Measurements from ENCODE around the gene ZNF598.

ZNF598 gene

DNA sequence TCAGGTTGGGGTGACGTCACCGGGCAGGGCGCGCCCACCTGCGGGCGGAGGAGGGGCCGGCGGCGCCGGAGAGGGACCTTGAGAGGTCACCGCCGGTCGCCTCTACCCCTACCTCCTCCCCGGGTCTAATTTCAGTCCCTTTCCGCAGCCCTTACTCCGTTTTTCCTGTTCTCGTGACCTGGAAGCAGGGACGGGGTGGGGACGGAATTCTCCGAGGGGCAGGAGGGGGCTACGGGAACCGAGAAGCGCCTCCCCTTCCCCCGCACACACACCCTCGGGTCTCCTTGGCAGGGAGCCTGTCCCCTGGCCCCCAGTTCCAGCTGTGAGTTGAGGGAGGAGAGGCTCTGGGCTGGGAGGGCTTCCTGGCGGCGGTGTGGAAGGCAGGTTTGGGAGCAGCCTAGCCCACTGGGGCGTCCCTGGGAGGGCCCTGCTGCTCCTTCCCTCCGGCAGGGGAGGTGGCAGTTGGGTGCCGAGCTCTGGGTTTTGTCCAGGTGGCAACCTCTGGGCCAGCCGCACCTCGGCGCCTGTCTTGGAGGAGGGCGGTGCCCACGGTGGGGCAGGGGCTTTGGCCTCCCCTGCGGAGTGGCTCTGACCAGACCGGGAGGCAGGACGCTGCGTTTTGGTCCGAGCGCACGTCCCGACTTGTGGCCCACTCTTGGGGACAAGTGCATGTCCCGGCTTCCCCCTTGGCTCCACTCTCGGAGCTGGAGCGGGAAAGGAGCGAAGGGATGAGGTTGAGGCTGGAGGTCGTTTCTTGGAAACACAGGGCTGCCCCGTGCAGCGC lies 19.1 kb downstream of the ZNF598 start:
- DNase-seq (ENCODE audit: low read depth in 2 of 2), result no peak

DNA sequence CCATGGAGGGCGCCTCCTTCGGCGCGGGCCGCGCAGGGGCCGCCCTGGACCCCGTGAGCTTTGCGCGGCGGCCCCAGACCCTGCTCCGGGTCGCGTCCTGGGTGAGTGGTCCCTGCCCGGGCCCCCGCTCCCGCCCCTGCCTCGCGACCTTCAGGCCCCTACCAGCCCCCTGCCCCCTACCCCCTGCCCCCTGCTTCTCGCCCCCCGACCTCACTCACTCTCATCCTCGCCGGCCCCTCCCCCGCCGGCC lies 19.6 kb downstream of the ZNF598 start:
- DNase-seq (ENCODE audit: low read depth in 2 of 2), result no peak

GRCh38 chr16:1989209-1990100 lies 20.2 kb downstream of the ZNF598 start, which contains the start of gene SYNGR3:
Gene SYNGR3, plus strand, starts transcription at chr16:1989970. Its CDS starts 133 bp downstream, at chr16:1990103.
- no peak for DNase-seq (ENCODE audit: low read depth in 2 of 2)

DNA sequence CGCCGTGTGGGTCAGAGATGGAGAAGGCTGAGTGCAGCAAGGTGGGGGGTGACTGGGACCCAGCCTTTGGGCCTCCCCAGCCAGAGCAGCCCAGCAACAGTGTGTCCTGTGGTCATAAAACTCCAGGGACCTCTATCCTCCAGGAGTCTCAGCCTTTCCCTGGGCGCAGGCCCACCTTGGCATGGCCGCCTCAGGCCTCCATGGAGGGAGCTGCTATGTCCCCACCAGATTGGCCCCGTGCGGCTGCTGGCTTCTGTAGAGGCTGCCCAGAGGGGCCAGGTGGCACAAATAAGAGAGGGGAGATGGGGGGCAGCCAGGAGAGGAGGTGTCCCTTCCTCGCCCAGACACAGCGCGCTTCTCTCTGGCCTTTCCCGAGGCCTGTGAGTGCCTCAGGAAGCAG lies 22.4 kb downstream of the ZNF598 start:
- DNase-seq (ENCODE audit: low read depth in 2 of 2), result no peak

GRCh38 chr16:1985466-1986150 lies 24.0 kb downstream of the ZNF598 start:
- no peak for DNase-seq (ENCODE audit: low read depth in 2 of 2)

GRCh38 chr16:1984347-1985225 lies 25.0 kb downstream of the ZNF598 start:
- no peak for DNase-seq (ENCODE audit: low read depth in 2 of 2)

DNA sequence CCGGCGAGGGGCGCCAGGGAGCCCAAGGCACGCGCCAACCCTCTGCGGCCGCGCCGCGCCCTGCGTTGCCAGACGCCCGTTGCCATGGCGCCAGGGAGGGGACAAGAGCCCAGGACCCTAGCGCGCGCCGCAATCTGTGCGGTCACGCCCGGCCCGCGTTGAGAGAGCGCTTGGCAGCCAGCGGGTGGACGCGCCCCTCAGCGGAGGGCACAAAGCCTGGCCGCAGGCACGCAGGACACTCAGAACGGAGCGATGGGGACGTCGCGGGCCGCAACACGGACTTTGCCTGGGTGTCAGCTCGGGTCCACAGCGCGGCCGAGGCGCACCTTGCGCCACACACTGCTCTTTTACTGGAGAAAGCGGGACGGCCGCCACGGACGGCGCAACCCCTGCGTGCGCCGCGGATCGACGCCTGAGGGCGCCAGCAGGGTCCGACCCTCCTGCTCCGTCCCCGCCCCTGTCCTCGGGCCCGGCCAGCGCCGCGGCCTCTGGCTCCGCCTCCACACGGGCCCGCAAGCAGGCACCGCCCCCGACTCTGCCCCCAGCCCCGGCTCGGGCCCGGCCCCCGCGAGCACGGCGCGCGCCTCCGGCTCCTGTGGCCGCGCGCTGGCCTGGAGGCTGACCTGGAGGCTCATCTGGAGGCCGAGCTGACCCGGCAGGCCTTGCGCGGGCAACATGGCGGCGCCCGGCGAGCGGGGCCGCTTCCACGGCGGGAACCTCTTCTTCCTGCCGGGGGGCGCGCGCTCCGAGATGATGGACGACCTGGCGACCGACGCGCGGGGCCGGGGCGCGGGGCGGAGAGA lies 25.9 kb downstream of the ZNF598 start, which contains the start of gene GFER:
TSS of gene GFER (plus strand) at position 650 of the 803 bp plus-strand sequence. CDS start at position 676, 26 bp downstream.
- DNase-seq (ENCODE audit: low read depth in 2 of 2), result peak; percentile 70 to 73

- no peak for DNase-seq (ENCODE audit: low read depth in 2 of 2)
Measured at GRCh38 chr16:1982991-1983543, 26.6 kb downstream of the ZNF598 start.

- DNase-seq (ENCODE audit: low read depth in 2 of 2), result no peak
Measured at GRCh38 chr16:1982013-1982433, 27.6 kb downstream of the ZNF598 start.

GRCh38 chr16:1981398-1981836 lies 28.2 kb downstream of the ZNF598 start, which contains the start of gene NOXO1:
Gene NOXO1, minus strand, starts transcription at chr16:1981469. Its CDS starts 290 bp downstream, at chr16:1981179.
- DNase-seq (ENCODE audit: low read depth in 2 of 2), result no peak

DNA sequence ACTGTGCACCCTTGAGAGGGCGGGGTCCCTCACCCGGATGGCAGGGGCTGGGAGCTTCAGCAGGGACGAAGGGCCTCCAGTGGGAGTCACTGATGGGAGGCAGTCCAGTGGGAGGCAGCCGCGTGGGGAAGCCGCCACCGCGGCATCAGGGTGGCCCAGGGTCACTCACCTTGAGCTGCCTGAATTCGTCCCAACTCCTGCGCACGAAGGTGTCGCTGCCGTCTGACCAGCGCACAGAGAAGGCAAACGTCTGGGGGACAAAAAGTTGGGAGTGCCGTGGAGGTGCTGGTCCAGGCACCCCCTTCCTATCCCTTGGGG lies 28.9 kb downstream of the ZNF598 start:
- no peak for DNase-seq (ENCODE audit: low read depth in 2 of 2)

- DNase-seq (ENCODE audit: low read depth in 2 of 2), result no peak
Measured at GRCh38 chr16:1980030-1980769, 29.4 kb downstream of the ZNF598 start.

- DNase-seq (ENCODE audit: low read depth in 2 of 2), result no peak
Measured at GRCh38 chr16:1979271-1980029, 30.2 kb downstream of the ZNF598 start.

DNA sequence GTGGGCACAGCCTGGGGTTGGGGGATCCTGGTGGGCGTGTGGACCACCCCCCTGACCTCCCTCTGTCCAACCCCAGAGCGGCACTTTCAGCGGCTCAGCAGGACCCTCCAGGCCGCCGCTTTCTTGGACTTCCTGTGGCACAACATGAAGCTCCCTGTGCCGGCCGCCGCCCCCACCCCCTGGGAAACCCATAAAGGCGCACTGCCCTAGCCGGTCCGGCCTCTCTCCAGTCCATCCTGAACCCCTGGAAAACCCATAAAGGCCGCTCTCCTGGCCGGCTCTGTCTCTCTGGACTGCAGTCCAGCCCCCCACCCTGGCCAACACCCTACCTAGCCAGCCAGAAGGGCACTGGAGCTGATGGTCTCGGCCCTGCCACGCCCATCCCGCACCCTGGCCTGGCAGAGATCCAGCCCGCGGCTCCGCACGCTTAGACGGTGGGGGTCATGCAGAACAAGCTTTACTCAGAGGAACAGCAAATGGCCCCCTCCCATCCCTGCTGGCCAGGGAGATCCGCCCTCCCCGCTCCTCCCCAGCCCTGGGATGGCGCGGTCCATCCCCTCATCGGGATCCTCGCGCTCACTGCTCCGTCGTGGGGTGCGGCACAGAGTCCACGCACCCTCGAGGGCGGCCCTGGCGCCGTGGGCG lies 31.0 kb downstream of the ZNF598 start:
- DNase-seq (ENCODE audit: low read depth in 2 of 2), result no peak

DNA sequence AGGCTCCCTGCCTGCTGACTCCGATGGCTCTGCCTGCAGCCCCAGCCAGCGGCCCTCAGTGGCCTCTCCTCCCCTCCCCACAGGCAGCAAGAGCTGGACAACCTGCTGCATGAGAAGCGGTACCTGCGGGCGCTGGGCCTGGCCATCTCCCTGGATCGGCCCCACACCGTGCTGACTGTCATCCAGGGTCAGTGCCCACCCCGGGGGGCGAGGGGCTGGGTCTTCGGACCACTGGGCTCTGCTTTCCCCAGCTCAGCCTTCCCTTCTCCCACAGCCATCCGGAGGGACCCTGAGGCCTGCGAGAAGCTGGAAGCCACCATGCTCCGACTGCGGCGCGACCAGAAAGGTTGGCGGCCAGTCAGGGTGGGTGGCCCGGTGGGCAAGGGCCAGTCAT lies 31.7 kb downstream of the ZNF598 start:
- no peak for DNase-seq (ENCODE audit: low read depth in 2 of 2)

- no peak for DNase-seq (ENCODE audit: low read depth in 2 of 2)
Measured at GRCh38 chr16:1976951-1977874, 32.4 kb downstream of the ZNF598 start.

GRCh38 chr16:1976216-1976520 lies 33.5 kb downstream of the ZNF598 start:
- DNase-seq (ENCODE audit: low read depth in 2 of 2), result no peak

All from fibroblast of skin of left biceps (primary cell).